SHP77 treated with DMSO at 0.1 percent for 48 hours (cell line): ENCODE results near the gene KRT10.
A peak's percentile ranks its signal among the peaks of the same experiment; 100 is the strongest.
"Not testable (repeated sequence)": the region's sequence is repeated elsewhere in the genome, so short reads cannot be mapped to it uniquely, and the experiment has no call there.

ENCODE experiments used
- DNase-seq: peaks from one replicate; lab custom pipeline; 2025; lab: John Stamatoyannopoulos, UW

The KRT10 gene

DNA sequence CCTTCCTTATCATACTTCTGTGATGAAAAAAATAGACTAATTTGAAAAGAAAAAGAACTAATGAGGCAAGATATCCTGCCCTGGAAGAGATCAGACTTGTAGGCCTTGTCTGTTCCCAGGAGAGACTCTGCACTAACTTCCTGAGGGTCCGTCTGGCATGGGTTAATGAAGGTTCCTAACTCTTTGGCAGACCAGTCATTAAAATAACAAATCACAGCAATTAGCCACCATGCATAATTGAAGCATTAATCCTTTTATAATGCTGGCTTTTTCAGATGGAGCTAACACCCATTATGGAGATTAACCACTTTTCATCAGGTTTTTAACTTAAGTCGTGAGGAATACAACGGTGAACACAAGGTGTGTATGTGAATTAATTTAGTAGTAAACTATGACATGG, 10.4 kb upstream of the KRT10 start:
- DNase-seq, result no peak

DNA sequence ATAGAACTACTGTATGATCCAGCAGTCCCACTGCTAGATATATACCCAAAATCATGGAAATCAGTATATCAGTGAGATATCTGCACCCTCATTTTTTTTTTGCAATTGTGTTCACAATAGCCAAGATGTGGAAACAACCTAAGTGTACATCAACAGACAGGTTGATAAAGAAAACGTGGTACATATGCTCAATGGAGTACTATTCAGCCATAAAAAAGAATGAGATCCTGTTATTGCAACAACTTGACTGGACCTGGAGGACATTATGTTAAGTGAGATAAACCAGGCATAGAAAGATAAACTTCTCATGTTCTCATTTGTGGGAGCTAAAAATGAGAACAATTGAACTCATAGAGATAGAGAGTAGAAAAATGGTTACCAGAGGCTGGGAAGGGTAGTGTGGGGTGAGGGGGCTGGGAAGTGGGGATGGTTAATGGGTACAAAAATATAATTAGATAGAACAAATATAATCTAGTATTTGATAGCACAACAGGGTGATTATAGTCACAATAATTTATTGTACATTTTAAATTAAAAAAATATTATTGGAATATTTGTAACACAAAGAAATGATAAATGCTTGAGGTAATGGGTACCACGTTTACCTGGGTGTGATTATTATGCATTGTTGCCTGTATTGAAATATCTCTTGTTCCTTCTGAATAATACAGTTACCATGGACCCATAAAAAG, 7.8 kb upstream of the KRT10 start:
- DNase-seq, result no peak

DNA sequence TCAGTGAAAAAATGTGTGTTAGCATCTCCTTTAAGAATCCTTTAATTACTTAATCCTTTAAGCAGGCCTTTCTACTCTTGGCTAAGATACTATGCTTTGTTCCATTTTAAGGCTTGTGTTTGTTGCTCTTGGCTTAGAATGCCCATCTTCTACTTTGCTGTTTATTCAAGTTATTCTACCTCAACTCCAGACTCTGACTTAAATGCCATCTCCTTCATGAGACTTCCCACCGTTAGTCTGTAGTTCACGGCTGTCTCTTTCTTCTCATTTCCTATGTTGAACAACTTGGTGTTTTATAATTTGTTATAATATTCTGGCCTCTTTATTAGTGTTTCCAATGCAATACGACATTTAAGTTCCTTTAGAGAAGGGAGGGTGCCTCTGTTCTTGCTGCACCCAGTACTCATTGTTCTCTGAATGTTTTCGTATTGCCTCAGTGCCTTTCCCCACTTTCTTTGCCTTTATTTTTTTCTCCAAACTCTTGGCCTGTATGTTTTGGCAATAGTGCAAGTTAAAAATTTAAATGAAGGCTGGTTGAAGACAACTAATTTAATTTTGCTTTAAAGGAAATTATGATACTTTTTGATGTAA, 6.1 kb upstream of the KRT10 start:
- DNase-seq, result no peak

DNA sequence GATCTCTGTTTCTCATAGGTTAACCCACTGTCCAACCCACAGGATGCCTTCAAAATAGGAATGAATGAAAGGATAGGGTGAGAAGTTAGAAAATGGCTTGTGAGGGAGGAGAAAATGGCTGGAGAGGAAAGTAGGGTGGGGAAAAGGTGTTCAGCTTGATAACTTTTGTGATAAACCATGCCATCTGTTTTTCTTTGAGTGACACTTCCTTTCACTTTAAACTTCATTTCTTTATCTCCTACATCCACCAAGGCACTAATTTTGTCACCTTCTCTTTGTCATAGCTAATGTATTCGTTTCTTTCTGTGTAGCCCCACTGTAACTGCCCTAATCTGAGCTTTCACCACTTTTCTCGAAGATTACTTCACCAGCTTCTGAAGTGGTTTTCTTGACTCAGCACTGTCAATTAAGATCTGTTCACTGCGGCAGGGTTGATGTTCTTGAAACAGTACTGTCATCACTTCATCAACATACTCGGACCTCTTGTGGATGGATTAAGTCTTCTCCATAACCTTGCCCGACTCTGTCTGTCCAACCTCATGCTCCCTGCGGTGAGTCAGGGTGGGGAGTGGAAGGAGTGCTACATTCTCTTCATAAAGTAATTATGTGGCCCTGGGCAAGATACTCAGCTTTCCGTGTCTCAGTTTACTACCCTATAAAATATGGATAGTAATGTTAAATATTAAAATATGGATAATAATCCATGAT, 5.5 kb upstream of the KRT10 start:
- no peak for DNase-seq

DNA sequence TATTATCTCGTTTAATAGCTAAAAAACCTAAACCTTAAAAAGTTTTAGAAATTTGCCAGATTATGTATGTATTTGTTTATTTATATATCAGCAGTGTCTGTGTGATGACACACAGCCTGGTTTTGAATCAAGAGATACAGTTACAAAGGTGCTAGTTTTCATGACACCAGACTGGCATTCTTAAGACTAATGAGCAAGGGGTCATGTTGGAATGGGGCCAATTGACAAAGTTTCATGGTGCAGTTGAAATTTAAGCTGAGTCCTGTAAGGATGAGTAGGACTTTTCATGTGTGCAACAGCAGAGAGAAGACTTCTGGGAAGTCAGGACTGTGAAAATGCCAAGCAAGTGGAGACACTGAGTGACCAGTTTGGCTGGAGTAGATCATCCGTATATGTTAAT, 3.2 kb upstream of the KRT10 start:
- DNase-seq, result no peak

DNA sequence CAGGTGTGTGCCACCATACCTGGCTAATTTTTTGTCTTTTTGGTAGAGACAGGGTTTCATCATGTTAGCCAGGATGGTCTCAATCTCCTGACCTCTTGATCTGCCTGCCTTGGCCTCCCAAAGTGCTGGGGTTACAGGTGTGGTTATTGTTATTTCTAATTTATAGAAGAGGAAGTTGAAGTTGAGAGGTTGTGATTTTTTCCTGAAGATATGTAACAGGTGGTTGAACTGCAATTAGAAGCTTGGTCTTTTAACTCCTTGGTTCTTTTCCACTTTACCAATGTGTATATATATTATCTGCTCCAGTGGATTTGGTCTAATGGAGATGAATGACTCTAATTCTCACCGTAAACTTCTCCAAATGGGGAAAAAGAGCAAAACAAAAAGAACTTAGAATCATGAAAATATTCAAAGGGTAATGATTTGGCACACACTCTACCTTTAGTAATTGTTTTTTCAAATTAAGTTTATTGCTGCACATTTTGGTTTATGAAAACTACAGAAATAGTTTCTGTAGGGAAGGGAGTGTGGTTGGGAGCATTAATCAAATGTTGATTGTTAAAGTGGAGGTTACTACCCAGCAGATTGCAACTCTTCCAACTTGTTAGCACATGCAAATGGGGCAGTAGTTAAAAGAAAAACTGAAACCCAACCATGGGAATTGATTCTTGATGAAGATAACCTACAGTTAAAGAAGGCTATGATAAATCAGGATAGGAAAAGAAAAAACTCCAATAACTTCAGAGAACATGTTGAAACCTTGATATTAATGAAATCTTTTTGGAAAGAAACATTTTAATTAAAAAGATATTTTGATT, 1.8 kb upstream of the KRT10 start:
- no peak for DNase-seq

DNA sequence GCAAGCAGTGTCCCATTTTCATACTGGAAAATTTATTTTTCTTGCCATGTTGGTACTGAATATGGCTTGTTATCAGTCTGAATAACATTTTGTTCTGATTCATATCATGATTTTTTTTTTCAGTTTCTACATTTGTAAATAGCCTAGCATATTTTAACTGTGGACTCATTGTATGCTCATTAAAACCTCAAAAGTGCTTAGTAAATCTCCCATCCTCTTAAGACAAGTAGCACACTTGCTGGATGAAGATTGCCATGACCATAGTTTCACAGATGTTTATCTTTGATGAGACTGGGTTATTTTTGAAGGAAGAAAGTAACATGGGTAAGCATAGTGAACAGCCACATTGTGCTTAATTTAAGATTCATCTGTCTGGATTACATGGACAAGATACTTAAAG, 878 bp downstream of the KRT10 start:
- DNase-seq, result no peak

DNA sequence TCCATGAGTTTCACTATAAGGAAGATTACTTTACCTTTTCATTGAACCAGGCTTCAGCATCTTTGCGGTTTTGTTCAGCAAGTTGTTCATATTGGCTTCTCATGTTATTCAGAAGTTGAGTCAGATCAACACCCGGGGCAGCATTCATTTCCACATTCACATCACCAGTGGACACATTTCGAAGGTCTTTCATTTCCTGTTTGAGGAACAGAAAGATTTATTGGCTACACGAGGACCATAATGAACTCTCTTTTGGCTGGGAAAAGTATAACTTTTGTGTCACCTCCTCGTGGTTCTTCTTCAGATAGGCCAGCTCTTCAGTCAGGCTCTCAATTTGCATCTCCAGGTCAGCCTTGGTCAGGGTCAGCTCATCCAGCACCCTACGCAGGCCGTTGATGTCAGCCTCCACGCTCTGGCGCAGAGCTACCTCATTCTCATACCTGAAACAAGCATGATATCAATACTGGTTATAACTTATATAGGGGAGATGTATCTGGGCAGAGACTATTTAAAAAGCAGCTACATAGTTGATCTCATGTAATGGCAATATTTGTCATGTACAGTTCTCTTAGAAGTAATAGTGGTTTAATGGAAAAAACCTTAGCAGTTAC, 2.1 kb downstream of the KRT10 start:
- DNase-seq, result no peak

DNA sequence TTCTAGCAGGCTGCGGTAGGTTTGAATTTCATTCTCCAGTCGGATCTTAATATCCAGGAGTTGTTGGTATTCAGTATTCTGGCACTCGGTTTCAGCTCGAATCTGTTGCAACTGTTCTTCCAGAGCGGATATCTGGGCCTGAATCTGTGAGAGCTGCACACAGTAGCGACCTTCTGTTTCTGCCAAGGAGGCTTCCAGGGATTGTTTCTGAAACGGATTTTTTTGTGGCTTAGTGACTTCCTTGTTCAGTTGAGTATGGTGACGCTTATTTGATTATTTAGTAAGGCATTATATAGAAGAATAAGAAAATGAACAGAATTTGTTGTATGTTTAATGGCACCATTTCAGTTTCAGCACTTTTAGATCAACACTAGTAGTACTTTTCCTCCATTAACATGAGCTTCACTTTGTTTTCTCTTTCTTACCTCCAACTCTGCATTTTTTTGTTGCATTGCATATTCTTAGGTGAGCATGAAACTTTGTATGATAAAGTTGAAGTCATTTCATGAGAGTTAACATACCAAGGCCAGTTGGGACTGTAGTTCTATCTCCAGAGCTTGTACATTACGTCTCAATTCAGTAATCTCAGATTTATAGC, 2.8 kb downstream of the KRT10 start:
- no peak for DNase-seq

DNA sequence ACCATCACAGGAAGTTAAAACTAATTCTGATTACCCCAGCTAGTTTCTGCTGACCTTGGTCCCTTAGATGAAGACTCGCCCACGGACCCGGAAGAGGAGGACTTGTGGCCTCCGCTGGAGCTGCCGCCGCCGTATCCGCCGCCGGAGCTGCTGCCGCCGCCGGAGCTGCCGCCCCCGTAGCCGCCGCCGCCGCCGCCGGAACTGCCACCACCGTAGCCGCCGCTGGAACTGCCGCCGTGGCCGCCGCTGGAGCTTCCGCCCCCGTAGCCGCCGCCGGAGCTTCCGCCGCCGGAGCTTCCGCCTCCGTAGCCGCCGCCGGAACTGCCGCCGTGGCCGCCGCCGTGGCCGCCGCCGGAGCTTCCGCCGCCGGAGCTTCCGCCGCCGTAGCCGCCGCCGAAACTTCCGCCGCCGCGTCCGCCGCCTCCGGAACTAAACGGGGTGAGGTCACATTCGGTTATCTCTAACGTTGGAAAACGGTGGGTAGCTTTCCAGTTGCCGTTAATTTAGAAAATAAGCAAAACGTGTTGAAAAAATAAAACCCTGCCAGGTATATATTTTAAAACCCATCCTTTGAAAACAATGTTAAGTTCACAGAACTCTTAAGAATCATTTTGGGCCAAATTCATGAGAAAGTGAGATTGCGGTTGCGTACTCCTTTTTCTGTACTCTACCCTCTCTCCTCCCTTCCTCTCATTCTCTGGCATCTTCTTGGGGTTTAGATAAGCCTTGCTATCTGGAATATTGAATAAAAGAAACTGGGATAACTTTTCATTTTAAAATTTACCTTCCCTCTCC, 3.5 kb downstream of the KRT10 start:
- DNase-seq, result peak; percentile 50

DNA sequence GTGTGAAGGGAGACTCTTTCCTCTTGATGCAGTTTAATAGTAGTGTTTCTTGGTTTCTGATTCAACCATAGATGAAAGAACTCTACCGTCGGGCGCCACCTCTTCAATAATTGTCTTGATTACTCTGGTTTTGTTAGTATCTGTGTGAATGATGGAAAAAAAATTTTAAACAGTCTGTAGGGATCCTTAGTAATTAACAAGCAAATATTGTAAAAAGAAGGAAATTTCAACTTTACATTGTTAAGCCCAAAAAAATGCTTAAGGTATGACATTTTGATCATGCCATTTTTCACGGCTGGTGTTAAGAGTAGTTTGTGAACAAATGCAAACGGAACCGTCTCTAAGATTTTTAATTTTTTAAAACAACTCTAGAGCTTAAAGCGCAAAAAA, 4.1 kb downstream of the KRT10 start:
- no peak for DNase-seq

DNA sequence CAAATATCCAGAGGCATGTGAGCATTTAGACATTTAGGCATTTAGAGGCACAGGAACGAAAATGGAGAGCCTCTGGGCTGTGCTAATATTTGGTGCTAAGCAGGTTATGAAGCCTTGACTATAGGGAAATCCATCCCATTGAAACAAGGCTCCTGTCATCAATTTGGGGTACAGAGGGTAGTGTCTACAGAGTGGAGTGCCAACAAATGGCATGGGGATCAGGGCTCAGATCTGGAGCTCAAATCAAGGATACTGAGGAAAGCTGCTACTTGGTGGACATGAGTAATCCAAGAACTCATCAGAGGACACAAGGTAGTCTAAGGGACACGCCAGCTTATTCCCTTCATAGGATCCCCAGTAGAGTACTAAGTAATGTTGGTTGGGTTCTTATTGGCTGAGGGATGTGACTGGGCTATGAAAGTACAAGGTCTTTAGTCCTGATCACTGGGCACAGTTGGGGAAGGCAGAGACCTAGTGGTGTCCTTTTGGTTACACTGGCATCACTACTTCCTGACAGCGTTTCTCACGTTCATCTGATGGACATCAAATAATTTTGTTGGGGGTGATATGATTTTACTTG, 5.2 kb downstream of the KRT10 start:
- no peak for DNase-seq

DNA sequence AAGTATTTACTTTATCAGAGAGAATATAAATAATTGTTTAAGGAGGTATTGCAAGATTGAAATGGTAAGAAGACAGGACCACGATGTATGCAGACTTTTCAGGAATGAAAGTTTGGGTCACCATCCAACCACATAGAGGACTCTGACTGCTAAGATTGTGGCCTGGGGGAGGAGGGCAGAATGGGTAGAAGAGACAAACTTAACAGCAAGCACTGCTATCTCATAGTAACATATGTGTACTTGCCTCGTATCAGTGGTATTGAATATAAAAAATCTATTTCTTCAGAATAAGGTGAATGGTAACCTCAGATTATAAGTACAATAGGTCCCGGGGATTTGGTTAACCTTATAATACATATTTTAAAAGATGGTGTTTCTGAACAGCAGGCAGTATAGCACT, 5.8 kb downstream of the KRT10 start:
- DNase-seq, result no peak

DNA sequence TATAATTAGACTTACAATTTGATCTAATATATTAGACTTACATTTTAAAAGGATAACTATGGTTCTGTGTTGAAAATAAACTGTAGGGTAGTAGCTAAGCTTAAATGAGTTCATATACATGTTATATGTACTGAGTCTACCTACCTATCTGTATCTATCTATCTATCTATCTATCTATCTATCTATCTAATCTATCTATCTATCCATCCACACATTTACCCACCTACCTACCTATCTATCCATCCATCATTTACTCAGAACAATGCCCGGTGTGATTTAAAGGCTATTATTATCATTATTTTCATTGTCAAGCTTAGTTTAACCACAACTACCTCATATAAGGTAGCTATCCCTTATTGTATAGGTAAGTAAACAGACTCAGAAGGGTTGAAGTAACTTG, 7.0 kb downstream of the KRT10 start:
- DNase-seq, result no peak

DNA sequence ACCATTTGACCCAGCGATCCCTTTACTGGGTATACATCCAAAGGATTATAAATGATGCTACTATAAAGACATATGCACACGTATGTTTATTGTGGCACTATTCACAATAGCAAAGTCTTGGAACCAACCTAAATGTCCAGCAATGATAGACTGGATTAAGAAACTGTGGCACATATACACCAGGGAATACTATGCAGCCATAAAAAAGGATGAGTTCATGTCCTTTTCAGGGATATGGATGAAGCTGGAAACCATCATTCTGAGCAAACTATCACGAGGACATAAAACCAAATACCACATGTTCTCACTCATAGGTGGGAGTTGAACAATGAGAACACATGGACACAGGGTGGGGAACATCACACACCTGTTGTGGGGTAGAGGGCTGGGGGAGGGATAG, 7.8 kb downstream of the KRT10 start:
- not testable (repeated sequence) for DNase-seq

DNA sequence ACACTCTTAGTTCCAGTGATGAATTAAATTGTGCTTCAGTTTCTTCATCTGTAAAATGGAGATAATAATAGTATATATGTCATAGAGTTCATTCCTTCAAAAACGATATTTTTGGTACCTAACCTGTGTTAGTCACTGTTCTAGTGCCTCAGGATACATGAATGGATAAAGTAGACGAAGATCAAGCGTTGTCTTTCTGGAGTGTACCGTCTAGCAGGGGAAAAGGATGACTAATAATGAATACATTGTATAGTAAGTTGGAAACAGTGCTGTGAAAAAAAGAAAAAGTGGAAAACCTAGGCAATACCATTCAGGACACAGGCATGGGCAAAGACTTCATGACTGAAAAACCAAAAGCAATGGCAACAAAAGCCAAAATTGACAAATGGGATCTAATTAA, 8.6 kb downstream of the KRT10 start:
- DNase-seq, result no peak

DNA sequence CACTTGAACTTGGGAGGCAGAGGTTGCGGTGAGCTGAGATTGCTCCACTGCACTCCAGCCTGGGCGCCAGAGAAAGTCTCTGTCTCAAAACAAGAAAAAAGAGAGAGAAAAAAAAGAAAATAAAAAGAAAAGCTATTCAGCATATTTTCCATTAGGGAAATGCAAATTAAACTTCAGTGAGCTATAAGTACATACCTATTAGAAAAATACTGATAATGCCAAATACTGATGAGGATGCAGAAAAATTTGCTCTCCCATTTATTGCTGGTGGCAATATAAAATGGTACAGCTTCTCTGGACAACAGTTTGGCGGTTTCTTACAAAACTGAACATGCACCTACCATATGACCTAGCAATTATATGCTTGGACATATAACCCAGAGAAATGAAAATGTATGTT, 9.8 kb downstream of the KRT10 start:
- no peak for DNase-seq

DNA sequence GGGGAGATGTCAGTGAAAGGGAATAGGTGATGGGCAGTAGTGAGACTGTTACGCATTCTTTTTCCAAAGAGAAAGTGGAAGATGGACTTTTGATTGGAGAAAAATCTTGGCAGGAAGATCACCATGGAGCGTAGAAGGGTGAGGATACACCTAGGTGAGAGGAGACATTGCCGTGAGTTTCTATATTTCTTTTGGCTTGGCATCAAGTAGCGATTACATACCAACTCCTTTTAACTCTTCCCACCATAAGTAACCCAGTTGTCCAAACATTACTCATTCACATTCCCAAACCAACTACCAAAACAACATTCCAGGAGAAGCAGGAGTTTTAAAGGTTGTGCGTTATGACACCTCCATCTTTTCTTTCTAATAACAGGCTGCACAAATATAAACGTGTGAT, 11.9 kb downstream of the KRT10 start:
- no peak for DNase-seq

DNA sequence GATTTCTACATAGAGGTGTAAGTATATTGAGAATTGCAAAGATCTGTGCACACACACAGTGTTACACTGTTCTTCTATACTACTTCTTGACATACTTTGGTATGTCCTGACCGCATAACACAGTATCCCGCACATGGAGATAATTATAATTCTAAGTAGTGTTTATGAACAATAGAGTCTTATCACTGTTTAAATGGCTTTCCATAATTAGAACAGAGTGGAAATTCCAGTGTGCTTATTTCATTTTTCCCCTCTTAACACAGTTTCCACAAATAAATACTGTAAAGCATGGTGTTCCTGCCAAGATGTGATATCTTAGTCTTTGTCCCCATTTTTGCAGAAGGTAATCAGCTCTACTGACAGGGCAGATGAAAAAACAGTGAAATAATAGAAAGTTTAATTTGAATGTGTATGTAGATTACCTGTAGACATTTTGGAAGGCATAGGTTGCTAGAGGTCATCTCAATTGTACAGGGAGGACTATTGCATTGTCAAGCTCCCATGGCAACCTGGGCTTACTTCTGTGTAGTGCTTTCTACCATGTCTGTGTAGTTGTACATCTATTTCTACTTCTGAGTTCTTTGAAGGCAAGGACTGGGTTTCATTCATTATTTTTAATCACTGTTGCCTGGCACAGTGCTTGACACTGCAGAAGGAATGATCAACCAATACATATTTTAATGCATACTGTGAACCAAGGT, 12.5 kb downstream of the KRT10 start:
- DNase-seq, result no peak

DNA sequence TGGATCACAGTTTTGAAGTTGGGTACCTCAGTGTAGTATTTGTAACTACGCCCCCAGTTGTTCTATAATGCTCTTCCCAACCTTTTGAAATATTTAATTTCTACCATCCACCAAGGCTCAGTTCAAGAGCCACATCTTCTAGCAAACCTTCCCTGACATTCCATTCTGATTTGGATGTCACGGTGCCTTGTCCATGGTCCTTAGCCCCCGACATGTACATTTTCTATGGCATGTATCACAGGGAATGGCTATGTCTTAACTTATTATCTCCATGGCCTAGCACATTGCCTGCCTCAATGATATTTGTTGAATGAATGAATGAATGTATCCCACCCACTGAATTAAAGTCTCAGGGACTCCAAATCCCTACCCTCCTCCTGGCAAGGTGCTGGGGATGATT, 16.3 kb downstream of the KRT10 start:
- DNase-seq, result no peak
